ENCODE data around the gene USP11. TPM values are rescaled to one million over a fixed set of nuclear protein-coding genes. Genes with fewer than 3 reads are reported as not detected.

The USP11 gene
- total RNA-seq, 1 donor from 2014 or later, result 72.5 TPM

GRCh38 chrX:47202316-47202715 is 30.5 kb upstream of the USP11 start:
- H3K4me3 Mint-ChIP-seq (ENCODE audit: unreplicated experiment), result no peak overlapping the region
- no peak for DNase-seq (ENCODE audit: low spot score)
- no peaks in the 10 kb centered on the region for H3K4me1 Mint-ChIP-seq (ENCODE audit: unreplicated experiment)
- H3K36me3 Mint-ChIP-seq (ENCODE audit: low read depth, unreplicated experiment), result peaks cover 25% of the 10 kb centered on the region
- no peak for TF ChIP-seq CTCF (IDR thresholded peaks at IDR 0.05; ENCODE audit: unreplicated experiment)
- H3K27ac Mint-ChIP-seq (ENCODE audit: unreplicated experiment), result no peak overlapping the region
- H3K9me3 Mint-ChIP-seq (ENCODE audit: unreplicated experiment), result no peaks in the 10 kb centered on the region
- H3K27me3 Mint-ChIP-seq (ENCODE audit: unreplicated experiment), result peaks cover 1% of the 10 kb centered on the region

- H3K27ac Mint-ChIP-seq (ENCODE audit: unreplicated experiment), result no peak overlapping the region
- peaks cover 1% of the 10 kb centered on the region for H3K27me3 Mint-ChIP-seq (ENCODE audit: unreplicated experiment)
- no peaks in the 10 kb centered on the region for H3K4me1 Mint-ChIP-seq (ENCODE audit: unreplicated experiment)
- no peak overlapping the region for H3K4me3 Mint-ChIP-seq (ENCODE audit: unreplicated experiment)
- DNase-seq (ENCODE audit: low spot score), result no peak
- H3K9me3 Mint-ChIP-seq (ENCODE audit: unreplicated experiment), result no peaks in the 10 kb centered on the region
- TF ChIP-seq CTCF (IDR thresholded peaks at IDR 0.05; ENCODE audit: unreplicated experiment), result no peak
- peaks cover 26% of the 10 kb centered on the region for H3K36me3 Mint-ChIP-seq (ENCODE audit: low read depth, unreplicated experiment)
Observed at GRCh38 chrX:47202877-47203276, 29.9 kb upstream of the USP11 start.

GRCh38 chrX:47204970-47205369 is 27.8 kb upstream of the USP11 start:
- peaks cover 1% of the 10 kb centered on the region for H3K27me3 Mint-ChIP-seq (ENCODE audit: unreplicated experiment)
- H3K9me3 Mint-ChIP-seq (ENCODE audit: unreplicated experiment), result no peaks in the 10 kb centered on the region
- H3K4me1 Mint-ChIP-seq (ENCODE audit: unreplicated experiment), result no peaks in the 10 kb centered on the region
- H3K36me3 Mint-ChIP-seq (ENCODE audit: low read depth, unreplicated experiment), result peaks cover 30% of the 10 kb centered on the region
- no peak overlapping the region for H3K4me3 Mint-ChIP-seq (ENCODE audit: unreplicated experiment)
- peak overlapping the region; percentile 38 for H3K27ac Mint-ChIP-seq (ENCODE audit: unreplicated experiment)
- no peak for DNase-seq (ENCODE audit: low spot score)
- TF ChIP-seq CTCF (IDR thresholded peaks at IDR 0.05; ENCODE audit: unreplicated experiment), result no peak

- Mint-ChIP-seq H3K27me3 (ENCODE audit: unreplicated experiment) (no peaks in the 10 kb centered on the region), H3K27ac (ENCODE audit: unreplicated experiment) (no peak overlapping the region), H3K36me3 (ENCODE audit: low read depth, unreplicated experiment) (peaks cover 27% of the 10 kb centered on the region), H3K9me3 (ENCODE audit: unreplicated experiment) (no peaks in the 10 kb centered on the region), H3K4me1 (ENCODE audit: unreplicated experiment) (no peaks in the 10 kb centered on the region), H3K4me3 (ENCODE audit: unreplicated experiment) (no peak overlapping the region)
- no peak for TF ChIP-seq CTCF (IDR thresholded peaks at IDR 0.05; ENCODE audit: unreplicated experiment)
- no peak for DNase-seq (ENCODE audit: low spot score)
Observed at GRCh38 chrX:47206316-47206715, 26.5 kb upstream of the USP11 start.

DNA sequence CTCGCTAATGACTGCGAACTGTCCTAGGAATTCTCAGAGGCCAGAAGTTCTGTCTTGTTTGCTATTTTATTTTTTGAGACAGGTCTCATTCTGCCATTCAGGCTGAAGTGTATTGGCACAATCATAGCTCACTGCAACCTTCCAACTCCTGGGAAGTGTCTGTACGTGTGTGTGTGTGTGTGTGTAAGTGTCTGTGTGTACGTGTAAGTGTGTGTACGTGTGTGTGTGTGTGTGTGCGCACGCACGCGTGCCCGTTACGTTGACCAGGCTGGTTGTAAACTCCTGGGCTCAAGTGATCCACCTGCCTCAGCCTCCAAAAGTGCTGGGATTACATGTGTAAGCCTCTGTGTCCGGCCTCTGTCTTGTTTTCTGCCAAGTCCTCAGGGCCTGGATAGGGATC is 24.7 kb upstream of the USP11 start:
- Mint-ChIP-seq H3K4me1 (ENCODE audit: unreplicated experiment) (no peaks in the 10 kb centered on the region), H3K36me3 (ENCODE audit: low read depth, unreplicated experiment) (peaks cover 26% of the 10 kb centered on the region), H3K4me3 (ENCODE audit: unreplicated experiment) (no peak overlapping the region), H3K27ac (ENCODE audit: unreplicated experiment) (no peak overlapping the region), H3K9me3 (ENCODE audit: unreplicated experiment) (no peaks in the 10 kb centered on the region), H3K27me3 (ENCODE audit: unreplicated experiment) (no peaks in the 10 kb centered on the region)
- no peak for TF ChIP-seq CTCF (IDR thresholded peaks at IDR 0.05; ENCODE audit: unreplicated experiment)
- no peak for DNase-seq (ENCODE audit: low spot score)
